ENCODE results near the gene GHRHR. TPM values are rescaled to one million over a fixed set of nuclear protein-coding genes. Genes with fewer than 3 reads are reported as not detected.

GHRHR gene
- total RNA-seq, 2 donors from 2014 or later: 4.4 TPM; not detected in 1

DNA sequence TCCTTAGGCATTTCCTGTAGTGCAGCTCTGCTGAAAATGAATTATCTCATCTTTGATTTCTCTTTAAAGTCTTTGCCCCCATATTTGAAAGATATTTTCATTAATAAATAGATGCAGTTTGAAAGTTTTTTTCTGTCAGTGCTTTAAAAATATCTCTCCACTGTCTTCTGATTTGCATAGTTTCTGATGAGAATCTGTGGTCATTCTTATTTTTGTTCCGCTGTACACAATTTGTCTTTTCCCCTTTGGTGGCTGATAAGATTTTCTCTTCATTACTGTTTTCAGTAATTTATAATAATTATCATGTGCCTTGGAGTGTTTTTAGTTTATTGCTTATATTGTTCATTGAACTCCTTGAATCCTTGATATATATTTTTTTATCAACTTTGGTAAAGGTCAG, 7.0 kb upstream of the GHRHR start:
- no peaks in the 10 kb centered on the region for H3K9me3 ChIP-seq
- TF ChIP-seq, protein P1, sequence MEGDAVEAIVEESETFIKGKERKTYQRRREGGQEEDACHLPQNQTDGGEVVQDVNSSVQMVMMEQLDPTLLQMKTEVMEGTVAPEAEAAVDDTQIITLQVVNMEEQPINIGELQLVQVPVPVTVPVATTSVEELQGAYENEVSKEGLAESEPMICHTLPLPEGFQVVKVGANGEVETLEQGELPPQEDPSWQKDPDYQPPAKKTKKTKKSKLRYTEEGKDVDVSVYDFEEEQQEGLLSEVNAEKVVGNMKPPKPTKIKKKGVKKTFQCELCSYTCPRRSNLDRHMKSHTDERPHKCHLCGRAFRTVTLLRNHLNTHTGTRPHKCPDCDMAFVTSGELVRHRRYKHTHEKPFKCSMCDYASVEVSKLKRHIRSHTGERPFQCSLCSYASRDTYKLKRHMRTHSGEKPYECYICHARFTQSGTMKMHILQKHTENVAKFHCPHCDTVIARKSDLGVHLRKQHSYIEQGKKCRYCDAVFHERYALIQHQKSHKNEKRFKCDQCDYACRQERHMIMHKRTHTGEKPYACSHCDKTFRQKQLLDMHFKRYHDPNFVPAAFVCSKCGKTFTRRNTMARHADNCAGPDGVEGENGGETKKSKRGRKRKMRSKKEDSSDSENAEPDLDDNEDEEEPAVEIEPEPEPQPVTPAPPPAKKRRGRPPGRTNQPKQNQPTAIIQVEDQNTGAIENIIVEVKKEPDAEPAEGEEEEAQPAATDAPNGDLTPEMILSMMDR (IDR thresholded peaks at IDR 0.05): no peak
- TF ChIP-seq POLR2AphosphoS5 (IDR thresholded peaks at IDR 0.05) (no peak), POLR2A (IDR thresholded peaks at IDR 0.05) (no peak)
- no peak for DNase-seq (ENCODE audit: low spot score)
- H3K27ac ChIP-seq: no peak overlapping the region
- 94% methylated on average over 1 of the region's 1 CpG for WGBS
- no peaks in the 10 kb centered on the region for H3K4me1 ChIP-seq (replicated peaks)
- H3K4me3 ChIP-seq: no peak overlapping the region
- H3K36me3 ChIP-seq: no peaks in the 10 kb centered on the region
- no peaks in the 10 kb centered on the region for H3K27me3 ChIP-seq (replicated peaks; ENCODE audit: insufficient read depth)
- intact Hi-C loops (cut with DNase I): no loop called here

DNA sequence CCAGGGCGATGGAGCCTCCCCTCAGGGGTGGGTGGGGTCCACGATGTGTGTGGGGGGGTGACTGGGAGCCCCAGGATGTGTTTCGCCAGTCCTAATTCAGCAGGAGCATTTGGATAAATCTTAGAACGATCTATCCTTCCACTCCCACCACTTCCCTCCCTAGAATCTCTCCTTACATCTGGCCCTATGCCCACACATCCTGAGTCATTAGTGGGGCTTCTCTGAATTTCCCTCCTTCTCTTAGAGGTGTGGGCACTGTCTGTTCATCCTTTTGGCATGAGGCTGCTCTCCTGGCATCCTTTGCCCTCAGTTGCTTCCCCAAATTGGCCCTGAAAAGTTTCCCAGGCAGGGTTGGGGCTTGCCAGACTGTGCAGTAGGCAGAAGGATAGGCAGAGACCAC, 1.6 kb downstream of the GHRHR start:
- intact Hi-C loops (cut with DNase I): no loop called here
- H3K9me3 ChIP-seq: no peaks in the 10 kb centered on the region
- H3K4me3 ChIP-seq: no peak overlapping the region
- no peaks in the 10 kb centered on the region for H3K36me3 ChIP-seq
- H3K27me3 ChIP-seq (replicated peaks; ENCODE audit: insufficient read depth): no peaks in the 10 kb centered on the region
- no peak overlapping the region for H3K27ac ChIP-seq
- no peak for TF ChIP-seq POLR2AphosphoS5 (IDR thresholded peaks at IDR 0.05)
- no peak for TF ChIP-seq POLR2A (IDR thresholded peaks at IDR 0.05)
- TF ChIP-seq, protein P1 (IDR thresholded peaks at IDR 0.05): no peak
- DNase-seq (ENCODE audit: low spot score): no peak
- H3K4me1 ChIP-seq (replicated peaks): peaks cover 8% of the 10 kb centered on the region
- 41% methylated on average over 4 of the region's 4 CpGs for WGBS

DNA sequence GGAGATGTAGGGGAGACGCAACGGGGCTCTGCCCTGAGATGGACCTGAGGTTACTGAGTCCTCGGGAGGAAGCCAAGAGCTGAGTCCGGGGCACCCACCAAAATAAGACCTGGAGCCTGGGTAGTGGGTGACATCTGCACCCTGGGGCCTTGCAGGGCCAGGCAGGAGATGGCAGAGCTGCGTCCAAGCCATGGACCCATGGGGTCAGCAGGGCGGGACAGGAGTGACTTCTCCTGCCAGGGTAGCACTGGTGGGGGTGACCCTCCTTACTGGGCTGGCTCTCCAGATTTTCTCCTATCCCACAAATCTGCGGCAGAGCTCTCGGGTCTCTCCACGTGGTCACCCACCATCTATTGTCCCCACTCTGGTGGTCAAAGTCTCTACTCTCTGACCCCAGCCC, 2.1 kb downstream of the GHRHR start:
- intact Hi-C loops (cut with DNase I): no loop called here
- TF ChIP-seq POLR2A (IDR thresholded peaks at IDR 0.05): no peak
- TF ChIP-seq, protein P1 (IDR thresholded peaks at IDR 0.05): no peak
- TF ChIP-seq POLR2AphosphoS5 (IDR thresholded peaks at IDR 0.05): no peak
- Histone ChIP-seq H3K36me3 (no peaks in the 10 kb centered on the region), H3K9me3 (no peaks in the 10 kb centered on the region), H3K4me1 (replicated peaks) (peaks cover 10% of the 10 kb centered on the region), H3K27me3 (replicated peaks; ENCODE audit: insufficient read depth) (no peaks in the 10 kb centered on the region), H3K4me3 (no peak overlapping the region), H3K27ac (no peak overlapping the region)
- WGBS: 93% methylated on average over 9 of the region's 9 CpGs
- DNase-seq (ENCODE audit: low spot score): no peak

DNA sequence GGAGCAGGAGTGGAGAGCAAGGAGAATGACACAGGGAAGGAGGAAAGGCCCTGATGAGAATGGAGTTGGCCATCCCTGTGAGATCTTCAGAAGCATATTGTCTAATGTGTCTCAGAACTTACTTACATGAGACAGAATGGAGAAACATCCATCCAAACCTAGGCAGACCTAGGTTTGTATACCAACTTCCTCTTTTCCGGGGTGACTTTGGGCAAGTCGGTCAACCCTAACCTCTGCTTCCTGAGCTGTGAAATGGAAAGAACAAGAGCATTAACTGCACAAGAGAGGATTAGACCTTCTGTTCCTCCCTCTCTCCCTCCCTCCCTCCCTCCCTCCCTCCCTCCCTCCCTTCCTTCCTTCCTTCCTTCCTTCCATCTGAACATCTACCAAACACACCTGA, 4.5 kb downstream of the GHRHR start:
- Histone ChIP-seq H3K9me3 (no peaks in the 10 kb centered on the region), H3K27ac (no peak overlapping the region), H3K4me3 (no peak overlapping the region), H3K27me3 (replicated peaks; ENCODE audit: insufficient read depth) (no peaks in the 10 kb centered on the region), H3K4me1 (replicated peaks) (peaks cover 14% of the 10 kb centered on the region), H3K36me3 (no peaks in the 10 kb centered on the region)
- intact Hi-C loops (cut with DNase I): no loop called here
- WGBS: 86% methylated on average over 2 of the region's 2 CpGs
- no peak for DNase-seq (ENCODE audit: low spot score)
- TF ChIP-seq POLR2A (IDR thresholded peaks at IDR 0.05) (no peak), POLR2AphosphoS5 (IDR thresholded peaks at IDR 0.05) (no peak)
- TF ChIP-seq, protein P1 (IDR thresholded peaks at IDR 0.05): no peak

DNA sequence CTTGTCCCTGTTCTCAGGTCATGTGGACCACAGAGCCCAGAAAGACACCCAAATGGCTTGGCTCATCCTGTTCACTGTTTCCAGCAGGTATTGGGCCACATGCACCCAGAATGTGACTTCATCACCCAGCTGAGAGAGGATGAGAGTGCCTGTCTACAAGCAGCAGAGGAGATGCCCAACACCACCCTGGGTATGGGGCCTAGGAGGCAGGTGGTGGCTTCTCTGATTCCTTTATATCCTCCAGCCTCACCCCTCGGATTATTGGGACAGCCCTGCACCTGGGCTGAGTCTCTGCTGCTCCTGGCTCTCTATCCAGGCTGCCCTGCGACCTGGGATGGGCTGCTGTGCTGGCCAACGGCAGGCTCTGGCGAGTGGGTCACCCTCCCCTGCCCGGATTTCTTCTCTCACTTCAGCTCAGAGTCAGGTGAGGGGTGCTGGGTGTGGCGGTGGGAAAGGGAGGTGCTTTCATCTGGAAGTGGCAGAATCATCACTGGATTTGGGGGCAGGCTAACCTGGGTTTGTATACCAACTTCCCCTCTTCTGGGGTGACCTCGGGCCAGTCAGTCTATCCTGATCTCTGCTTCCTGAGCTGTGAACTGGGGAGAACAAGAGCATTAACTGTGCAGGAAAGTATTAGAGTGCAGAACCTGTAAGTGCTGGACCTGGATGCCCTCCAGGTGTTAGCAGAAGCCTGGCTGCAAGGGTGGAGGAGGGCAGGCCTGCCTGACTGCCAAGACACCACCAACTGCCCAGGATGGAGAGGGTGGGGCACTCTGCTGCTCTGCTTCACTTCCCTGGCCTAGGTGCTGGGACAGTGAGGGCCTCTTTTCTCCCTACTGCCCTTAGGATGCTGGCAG, 5.2 kb downstream of the GHRHR start:
- intact Hi-C loops (cut with DNase I): no loop called here
- Histone ChIP-seq H3K27me3 (replicated peaks; ENCODE audit: insufficient read depth) (no peaks in the 10 kb centered on the region), H3K36me3 (no peaks in the 10 kb centered on the region), H3K9me3 (no peaks in the 10 kb centered on the region), H3K4me3 (no peak overlapping the region), H3K27ac (peak overlapping the region in 1 of 2 donors; percentile 65), H3K4me1 (replicated peaks) (peaks cover 14% of the 10 kb centered on the region)
- WGBS: 79% methylated on average over 7 of the region's 7 CpGs
- TF ChIP-seq POLR2AphosphoS5 (IDR thresholded peaks at IDR 0.05) (peak; percentile 8), POLR2A (IDR thresholded peaks at IDR 0.05) (no peak)
- DNase-seq (ENCODE audit: low spot score): peak; percentile 46
